SU-DHL-6 (cell line): ENCODE results near the gene ANGPTL7.

Experiments
- H2AFZ ChIP-seq: fragments of 200-600 bp; sonication (generic); 2 replicates; pipeline ENCODE4 v1.6.1; 2014; ENCODE audit warnings: low read depth, mild to moderate bottlenecking, moderate library complexity, mixed read lengths, antibody characterized with exemption, low read length; ENCODE audit not compliant: severe bottlenecking
- H3F3A ChIP-seq: fragments of 200-600 bp; shearing (Covaris generic); 2 replicates; pipeline ENCODE4 v1.6.0; 2016; ENCODE audit warnings: antibody characterized with exemption, mild to moderate bottlenecking; ENCODE audit not compliant: insufficient read depth
- H3K27ac ChIP-seq: fragments of 200-600 bp; sonication (generic); 2 replicates; pipeline ENCODE4 v1.5.1; 2016; ENCODE audit warnings: low read depth, mild to moderate bottlenecking, low read length, moderate library complexity, mixed read lengths
- H3K27me3 ChIP-seq: fragments of 200-600 bp; sonication (generic), shearing (Covaris generic); 2 replicates; pipeline ENCODE4 v1.6.0; 2014; ENCODE audit warnings: mild to moderate bottlenecking, low read length
- H3K36me3 ChIP-seq: fragments of 200-600 bp; sonication (generic); 2 replicates; pipeline ENCODE4 v1.6.1; 2014; ENCODE audit warnings: mild to moderate bottlenecking, low read length, mixed read lengths
- H3K4me2 ChIP-seq: fragments of 300-600, 200-600 bp; shearing (Covaris generic), sonication (generic); 2 replicates; pipeline ENCODE4 v1.6.0; 2014; ENCODE audit warnings: low read length, low read depth, mild to moderate bottlenecking; ENCODE audit not compliant: poor library complexity, severe bottlenecking
- H3K4me3 ChIP-seq: fragments of 200-600 bp; sonication (generic); 2 replicates; pipeline ENCODE4 v1.5.1; 2014; ENCODE audit warnings: antibody characterized with exemption, low read length, mild to moderate bottlenecking, mixed read lengths; ENCODE audit not compliant: insufficient read depth, poor library complexity, severe bottlenecking
- H3K79me2 ChIP-seq: fragments of 200-600 bp; sonication (generic); 2 replicates; pipeline ENCODE4 v1.6.1; 2014; ENCODE audit warnings: mild to moderate bottlenecking, low read length, moderate library complexity; ENCODE audit not compliant: insufficient read depth
- H3K9ac ChIP-seq: fragments of 200-600 bp; sonication (generic); 2 replicates; pipeline ENCODE4 v1.7.0; 2014; ENCODE audit warnings: mild to moderate bottlenecking, low read length
- H3K9me2 ChIP-seq: fragments of 200-600 bp; sonication (generic); replicated peaks from 2 replicates; pipeline ENCODE4 v1.6.1; 2014; ENCODE audit warnings: low read length; ENCODE audit not compliant: insufficient read depth
- H3K9me3 ChIP-seq: fragments of 200-600 bp; sonication (generic); 2 replicates; pipeline ENCODE4 v1.6.1; 2014; ENCODE audit warnings: low read length, mixed read lengths; ENCODE audit not compliant: insufficient read depth
- H4K20me1 ChIP-seq: fragments of 200-600 bp; sonication (generic); 2 replicates; pipeline ENCODE4 v1.6.1; 2014; ENCODE audit warnings: low read depth, mild to moderate bottlenecking, antibody characterized with exemption, low read length, moderate library complexity, mixed read lengths
- EZH2phosphoT487 ChIP-seq: fragments of 200-600 bp; sonication (generic), shearing (Covaris generic); conservative IDR thresholded peaks from 2 replicates; pipeline ENCODE4 v1.6.1; 2018; ENCODE audit warnings: mild to moderate bottlenecking, antibody characterized with exemption, low read length, moderate library complexity, mixed read lengths
- TF ChIP-seq, protein P1 (sequence below): fragments of 200-600 bp; sonication (generic); IDR thresholded peaks from one replicate; pipeline ENCODE4 v1.5.1; 2017; ENCODE audit warnings: antibody characterized with exemption, mild to moderate bottlenecking, low read length, moderate library complexity; ENCODE audit not compliant: insufficient read depth, poor library complexity, severe bottlenecking

Gene ANGPTL7

DNA sequence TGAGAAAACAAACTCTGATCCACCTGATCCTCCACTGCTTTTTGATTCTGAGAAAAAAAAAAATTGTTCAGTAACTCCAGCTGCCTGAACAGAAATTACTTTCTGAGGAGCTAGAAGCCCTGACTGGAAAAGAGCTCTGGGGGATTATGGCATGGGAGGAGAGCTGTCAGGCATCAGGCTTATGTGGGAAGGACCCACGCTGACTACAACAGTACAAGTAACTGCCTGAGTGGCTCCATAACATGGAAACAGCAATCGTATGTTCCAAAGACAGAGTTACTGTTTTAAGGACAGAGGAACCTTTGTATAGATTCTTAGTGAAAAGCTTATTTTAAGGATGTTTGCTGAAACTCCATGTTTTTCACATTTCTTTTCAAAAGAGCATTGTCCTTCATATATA lies 1.2 kb upstream of the ANGPTL7 start:
- TF ChIP-seq, protein P1, sequence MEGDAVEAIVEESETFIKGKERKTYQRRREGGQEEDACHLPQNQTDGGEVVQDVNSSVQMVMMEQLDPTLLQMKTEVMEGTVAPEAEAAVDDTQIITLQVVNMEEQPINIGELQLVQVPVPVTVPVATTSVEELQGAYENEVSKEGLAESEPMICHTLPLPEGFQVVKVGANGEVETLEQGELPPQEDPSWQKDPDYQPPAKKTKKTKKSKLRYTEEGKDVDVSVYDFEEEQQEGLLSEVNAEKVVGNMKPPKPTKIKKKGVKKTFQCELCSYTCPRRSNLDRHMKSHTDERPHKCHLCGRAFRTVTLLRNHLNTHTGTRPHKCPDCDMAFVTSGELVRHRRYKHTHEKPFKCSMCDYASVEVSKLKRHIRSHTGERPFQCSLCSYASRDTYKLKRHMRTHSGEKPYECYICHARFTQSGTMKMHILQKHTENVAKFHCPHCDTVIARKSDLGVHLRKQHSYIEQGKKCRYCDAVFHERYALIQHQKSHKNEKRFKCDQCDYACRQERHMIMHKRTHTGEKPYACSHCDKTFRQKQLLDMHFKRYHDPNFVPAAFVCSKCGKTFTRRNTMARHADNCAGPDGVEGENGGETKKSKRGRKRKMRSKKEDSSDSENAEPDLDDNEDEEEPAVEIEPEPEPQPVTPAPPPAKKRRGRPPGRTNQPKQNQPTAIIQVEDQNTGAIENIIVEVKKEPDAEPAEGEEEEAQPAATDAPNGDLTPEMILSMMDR = no peak
- TF ChIP-seq EZH2phosphoT487 = no peak
- H3K9me2 ChIP-seq = no peaks in the 10 kb centered on the region
- no peaks in the 10 kb centered on the region for H3K79me2 ChIP-seq
- H3K9me3 ChIP-seq = no peaks in the 10 kb centered on the region
- H3K4me3 ChIP-seq = no peak overlapping the region
- H3K9ac ChIP-seq = no peak overlapping the region
- H3F3A ChIP-seq = no peaks in the 10 kb centered on the region
- H3K4me2 ChIP-seq = no peak overlapping the region
- H3K36me3 ChIP-seq = 0 out of 2 replicates have a peak, but pooled peaks cover 7% of the 10 kb centered on the region
- H2AFZ ChIP-seq = no peak overlapping the region
- H3K27ac ChIP-seq = no peak overlapping the region
- no peaks in the 10 kb centered on the region for H4K20me1 ChIP-seq
- no peaks in the 10 kb centered on the region for H3K27me3 ChIP-seq

DNA sequence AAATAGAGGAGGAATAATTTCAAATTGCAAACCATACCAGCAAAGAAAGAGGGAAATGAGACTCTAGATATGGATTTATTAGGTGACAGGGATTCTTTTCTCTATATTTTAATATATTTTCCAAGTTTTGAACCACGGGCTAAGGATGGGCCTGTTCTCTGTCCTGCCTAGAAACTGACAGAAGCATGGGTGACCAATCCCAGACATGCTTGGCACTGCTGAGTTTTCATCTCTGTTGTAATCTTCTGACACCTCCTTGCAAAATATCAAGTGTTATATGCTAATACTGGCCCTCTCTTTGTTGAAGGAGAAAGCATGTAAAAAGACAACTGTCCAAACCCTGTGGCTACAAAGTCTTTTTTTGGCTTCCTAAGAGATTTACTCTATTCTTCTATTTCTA lies 774 bp upstream of the ANGPTL7 start:
- H3K79me2 ChIP-seq = no peaks in the 10 kb centered on the region
- H3K4me3 ChIP-seq = no peak overlapping the region
- H3K9me3 ChIP-seq = no peaks in the 10 kb centered on the region
- TF ChIP-seq, protein P1 = no peak
- TF ChIP-seq EZH2phosphoT487 = no peak
- no peak overlapping the region for H3K27ac ChIP-seq
- H3K27me3 ChIP-seq = no peaks in the 10 kb centered on the region
- no peak overlapping the region for H3K9ac ChIP-seq
- H4K20me1 ChIP-seq = no peaks in the 10 kb centered on the region
- H3K9me2 ChIP-seq = no peaks in the 10 kb centered on the region
- no peak overlapping the region for H2AFZ ChIP-seq
- H3K4me2 ChIP-seq = no peak overlapping the region
- H3F3A ChIP-seq = no peaks in the 10 kb centered on the region
- 0 out of 2 replicates have a peak, but pooled peaks cover 7% of the 10 kb centered on the region for H3K36me3 ChIP-seq

DNA sequence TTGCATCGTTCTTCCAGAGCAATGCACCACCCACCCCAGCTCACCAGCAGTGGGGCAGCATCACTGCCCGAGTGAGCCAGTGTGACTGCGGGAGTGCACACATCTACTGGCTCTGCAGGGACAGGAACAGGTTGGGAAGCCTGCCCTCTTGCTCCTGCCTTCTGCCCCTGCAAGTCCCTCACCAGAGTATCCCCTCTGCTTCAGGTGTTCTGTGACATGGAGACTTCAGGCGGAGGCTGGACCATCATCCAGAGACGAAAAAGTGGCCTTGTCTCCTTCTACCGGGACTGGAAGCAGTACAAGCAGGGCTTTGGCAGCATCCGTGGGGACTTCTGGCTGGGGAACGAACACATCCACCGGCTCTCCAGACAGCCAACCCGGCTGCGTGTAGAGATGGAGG lies 4.2 kb downstream of the ANGPTL7 start:
- no peaks in the 10 kb centered on the region for H3K27me3 ChIP-seq
- no peaks in the 10 kb centered on the region for H3K9me3 ChIP-seq
- no peaks in the 10 kb centered on the region for H4K20me1 ChIP-seq
- H3K4me2 ChIP-seq = no peak overlapping the region
- no peaks in the 10 kb centered on the region for H3K9me2 ChIP-seq
- H3K27ac ChIP-seq = no peak overlapping the region
- TF ChIP-seq, protein P1 = no peak
- TF ChIP-seq EZH2phosphoT487 = no peak
- peaks cover 10% of the 10 kb centered on the region; the same call in 1 of the 2 replicates for H3K36me3 ChIP-seq
- H3K79me2 ChIP-seq = no peaks in the 10 kb centered on the region
- H3F3A ChIP-seq = no peaks in the 10 kb centered on the region
- no peak overlapping the region for H3K4me3 ChIP-seq
- no peak overlapping the region for H2AFZ ChIP-seq
- no peak overlapping the region for H3K9ac ChIP-seq
